SK-N-SH (cell line): Measurements from ENCODE around the gene THSD7B. TPM values are rescaled to one million over a fixed set of nuclear protein-coding genes. Genes with fewer than 3 reads are reported as not detected.

Source experiments
- CTCF ChIA-PET: fragments of 300-600, 350-600 bp; formaldehyde crosslinking; extraction: SDS; loops from one replicate; lab custom pipeline; 2021; lab: Yijun Ruan, JAX
- POLR2A ChIA-PET: fragments of 350-600 bp; sonication (Branson Sonifier 250); formaldehyde crosslinking; extraction: SDS; loops from one replicate; lab custom pipeline; 2020; ENCODE audit warnings: antibody characterized with exemption, inconsistent platforms; lab: Yijun Ruan, JAX
- DNase-seq: peaks from one replicate; pipeline ENCODE4 v3.0.0; 2012
- H2AFZ ChIP-seq: fragments of 200-600 bp; sonication (generic); 2 replicates; pipeline ENCODE4 v1.8.1; 2016; ENCODE audit warnings: antibody characterized with exemption, mild to moderate bottlenecking, low read depth
- H3F3A ChIP-seq: fragments of 200-600 bp; sonication (generic); replicated peaks from 2 replicates; pipeline ENCODE3; 2016; ENCODE audit warnings: antibody characterized with exemption, mild to moderate bottlenecking; ENCODE audit not compliant: insufficient read depth
- H3K27ac ChIP-seq, 2 experiments: fragments of 200-500 bp in 1 of 2; fragments of 200-600 bp in 1 of 2; sonication (Bioruptor generic) in 1 of 2; sonication (generic), shearing (Covaris generic) in 1 of 2; 2 replicates each; pipeline versions ENCODE4 v1.5.1 to v1.6.1; 2014 to 2016; ENCODE audit warnings: low read depth in 2 of 2, inconsistent platforms in 1 of 2, low read length in 1 of 2, mild to moderate bottlenecking in 1 of 2, mixed read lengths in 1 of 2
- H3K27me3 ChIP-seq: fragments of 200-600 bp; sonication (generic), shearing (Covaris generic); 2 replicates; pipeline ENCODE4 v1.6.1; 2016; ENCODE audit warnings: mixed run types; ENCODE audit not compliant: insufficient read depth
- H3K36me3 ChIP-seq, 2 experiments: fragments of 200-500 bp in 1 of 2; fragments of 200-600 bp in 1 of 2; sonication (Bioruptor generic) in 1 of 2; sonication (generic) in 1 of 2; replicated peaks in 1 of 2; 2 replicates each; pipeline versions ENCODE3 to v1.5.1; 2014 to 2016; ENCODE audit warnings: low read length in 1 of 2, mild to moderate bottlenecking in 1 of 2; ENCODE audit not compliant: insufficient read depth in 2 of 2, control insufficient read depth in 1 of 2
- H3K4me1 ChIP-seq, 2 experiments: fragments of 200-500 bp in 1 of 2; fragments of 200-600 bp in 1 of 2; sonication (Bioruptor generic) in 1 of 2; sonication (generic), shearing (Covaris generic) in 1 of 2; 2 replicates each; pipeline versions ENCODE4 v1.5.1 to v1.6.1; 2014 to 2016; ENCODE audit warnings: low read depth in 1 of 2, low read length in 1 of 2, mixed run types in 1 of 2; ENCODE audit not compliant: insufficient read depth in 2 of 2, control insufficient read depth in 1 of 2
- H3K4me2 ChIP-seq: fragments of 200-600 bp; sonication (generic), shearing (Covaris generic); 2 replicates; pipeline ENCODE4 v1.6.1; 2017; ENCODE audit warnings: mixed run types
- H3K4me3 ChIP-seq, 2 experiments: fragments of 200-500 bp in 1 of 2; fragments of 200-600 bp in 1 of 2; sonication (Bioruptor generic) in 1 of 2; sonication (generic), shearing (Covaris generic) in 1 of 2; 2 replicates each; pipeline versions ENCODE4 v1.5.1 to v1.8.1; 2014 to 2016; ENCODE audit warnings: low read depth in 2 of 2, inconsistent platforms in 1 of 2, low read length in 1 of 2, mild to moderate bottlenecking in 1 of 2, mixed read lengths in 1 of 2, moderate library complexity in 1 of 2
- H3K79me2 ChIP-seq: fragments of 200-600 bp; sonication (generic); 2 replicates; pipeline ENCODE4 v1.8.1; 2017; ENCODE audit warnings: mild to moderate bottlenecking; ENCODE audit not compliant: insufficient read depth
- H3K9ac ChIP-seq: fragments of 200-600 bp; sonication (generic); 2 replicates; pipeline ENCODE4 v1.6.1; 2017; ENCODE audit warnings: mixed run types
- H3K9me2 ChIP-seq: fragments of 200-600 bp; sonication (generic); 2 replicates; pipeline ENCODE4 v1.6.1; 2017; ENCODE audit warnings: mixed run types
- H3K9me3 ChIP-seq: fragments of 200-600 bp; sonication (generic); 2 replicates; pipeline ENCODE4 v1.6.1; 2017; ENCODE audit warnings: mixed run types, mild to moderate bottlenecking, moderate library complexity
- H4K20me1 ChIP-seq: fragments of 200-600 bp; sonication (generic); 2 replicates; pipeline ENCODE4 v1.6.1; 2017; ENCODE audit warnings: mild to moderate bottlenecking, mixed run types; ENCODE audit not compliant: insufficient read depth
- CHD2 ChIP-seq: fragments of 150-350 bp; IDR thresholded peaks from 2 replicates; pipeline ENCODE4 v1.6.1; 2018; ENCODE audit warnings: low read length; ENCODE audit not compliant: partially characterized antibody
- FOSL2 ChIP-seq: IDR thresholded peaks from 2 replicates; pipeline ENCODE4 v1.4.0; 2012; ENCODE audit warnings: low read depth, mild to moderate bottlenecking, moderate library complexity, borderline replicate concordance
- FOXM1 ChIP-seq: IDR thresholded peaks from 2 replicates; pipeline ENCODE4 v1.4.0; 2012; ENCODE audit warnings: low read depth, mild to moderate bottlenecking
- MEF2A ChIP-seq: IDR thresholded peaks from 2 replicates; pipeline ENCODE4 v1.4.0; 2012; ENCODE audit warnings: low read depth, borderline replicate concordance
- MXI1 ChIP-seq: IDR thresholded peaks from 2 replicates; pipeline ENCODE4 v1.6.1; 2012; ENCODE audit warnings: mild to moderate bottlenecking, low read depth, low read length, improper control_type of control experiment
- NFIC ChIP-seq: IDR thresholded peaks from 2 replicates; pipeline ENCODE4 v1.4.0; 2012; ENCODE audit warnings: borderline replicate concordance
- NRF1 ChIP-seq: IDR thresholded peaks from 2 replicates; pipeline ENCODE4 v1.6.1; 2012; ENCODE audit warnings: low read depth, mild to moderate bottlenecking, low read length
- RAD21 ChIP-seq: IDR thresholded peaks from 2 replicates; pipeline ENCODE4 v1.6.1; 2012; ENCODE audit warnings: mild to moderate bottlenecking, low read length
- RCOR1 ChIP-seq: fragments of 150-350 bp; IDR thresholded peaks from 2 replicates; pipeline ENCODE4 v1.6.1; 2017; ENCODE audit warnings: antibody characterized with exemption, low read length
- SIN3A ChIP-seq: IDR thresholded peaks from 2 replicates; pipeline ENCODE4 v1.6.1; 2012; ENCODE audit warnings: low read depth, mild to moderate bottlenecking, low read length, moderate library complexity, borderline replicate concordance
- YY1 ChIP-seq: IDR thresholded peaks from 2 replicates; pipeline ENCODE4 v1.4.0; 2012; ENCODE audit warnings: low read depth, mild to moderate bottlenecking
- WGBS: methylation state at CpG from one replicate; pipeline ENCODE4 v1.1.6; 2017; ENCODE audit warnings: low lambda C conversion rate; 5-methylcytosine and 5-hydroxymethylcytosine counted together
- polyA plus RNA-seq, 3 experiments: library from polyadenylated mRNA; depleted of rRNA; stranded (reverse); fragments of >200 nt; gene quantifications; 2 replicates each; pipeline ENCODE4 v1.2.3, GENCODE V29; 2012
- TF ChIP-seq, protein P1 (sequence below): fragments of 150-350 bp; IDR thresholded peaks from 2 replicates; pipeline ENCODE4 v1.6.1; 2016; ENCODE audit warnings: mild to moderate bottlenecking, low read depth, low read length
- TF ChIP-seq, protein P2 (sequence below): fragments of 200-600 bp; sonication (generic); IDR thresholded peaks from 2 replicates; pipeline ENCODE4 v1.6.1; 2017; ENCODE audit warnings: antibody characterized with exemption, mild to moderate bottlenecking, moderate library complexity
- TF ChIP-seq, protein P3 (sequence below): fragments of 150-350 bp; IDR thresholded peaks from 2 replicates; pipeline ENCODE4 v1.6.1; 2017; ENCODE audit warnings: antibody characterized with exemption, low read length, low read depth, borderline replicate concordance
- TF ChIP-seq, protein P4 (sequence below): IDR thresholded peaks from 2 replicates; pipeline ENCODE4 v1.4.0; 2012; ENCODE audit warnings: low read depth
- TF ChIP-seq, protein P5 (sequence below): IDR thresholded peaks from 2 replicates; pipeline ENCODE4 v1.4.0; 2012; ENCODE audit warnings: low read depth, borderline replicate concordance

The THSD7B gene
- polyA plus RNA-seq, 1 of the 3 experiments (the other 2 are of a cell fraction) = not detected

DNA sequence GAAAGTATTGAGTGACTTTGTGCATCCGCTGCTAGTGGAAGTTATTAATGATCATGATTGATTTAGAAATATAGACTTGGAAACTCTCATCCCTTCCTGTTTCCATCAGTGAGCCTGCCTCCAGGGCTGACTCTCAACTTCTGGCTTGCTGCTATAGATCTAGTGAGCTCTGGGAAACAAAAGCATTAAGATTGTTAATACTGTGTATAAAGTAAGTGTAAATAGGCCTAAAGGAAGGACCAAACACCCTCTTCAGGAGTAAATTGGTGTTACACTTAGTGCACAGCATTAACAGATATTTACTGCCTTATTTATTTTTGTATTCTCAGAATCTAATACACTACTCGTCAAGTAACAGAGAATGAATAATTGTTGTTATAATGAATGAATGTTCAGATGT is 285.6 kb downstream of the THSD7B start:
- TF ChIP-seq RAD21 (peak; percentile 55), MXI1 (no peak), NFIC (no peak)
- TF ChIP-seq, protein P1, sequence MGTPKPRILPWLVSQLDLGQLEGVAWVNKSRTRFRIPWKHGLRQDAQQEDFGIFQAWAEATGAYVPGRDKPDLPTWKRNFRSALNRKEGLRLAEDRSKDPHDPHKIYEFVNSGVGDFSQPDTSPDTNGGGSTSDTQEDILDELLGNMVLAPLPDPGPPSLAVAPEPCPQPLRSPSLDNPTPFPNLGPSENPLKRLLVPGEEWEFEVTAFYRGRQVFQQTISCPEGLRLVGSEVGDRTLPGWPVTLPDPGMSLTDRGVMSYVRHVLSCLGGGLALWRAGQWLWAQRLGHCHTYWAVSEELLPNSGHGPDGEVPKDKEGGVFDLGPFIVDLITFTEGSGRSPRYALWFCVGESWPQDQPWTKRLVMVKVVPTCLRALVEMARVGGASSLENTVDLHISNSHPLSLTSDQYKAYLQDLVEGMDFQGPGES = no peak
- TF ChIP-seq, protein P2, sequence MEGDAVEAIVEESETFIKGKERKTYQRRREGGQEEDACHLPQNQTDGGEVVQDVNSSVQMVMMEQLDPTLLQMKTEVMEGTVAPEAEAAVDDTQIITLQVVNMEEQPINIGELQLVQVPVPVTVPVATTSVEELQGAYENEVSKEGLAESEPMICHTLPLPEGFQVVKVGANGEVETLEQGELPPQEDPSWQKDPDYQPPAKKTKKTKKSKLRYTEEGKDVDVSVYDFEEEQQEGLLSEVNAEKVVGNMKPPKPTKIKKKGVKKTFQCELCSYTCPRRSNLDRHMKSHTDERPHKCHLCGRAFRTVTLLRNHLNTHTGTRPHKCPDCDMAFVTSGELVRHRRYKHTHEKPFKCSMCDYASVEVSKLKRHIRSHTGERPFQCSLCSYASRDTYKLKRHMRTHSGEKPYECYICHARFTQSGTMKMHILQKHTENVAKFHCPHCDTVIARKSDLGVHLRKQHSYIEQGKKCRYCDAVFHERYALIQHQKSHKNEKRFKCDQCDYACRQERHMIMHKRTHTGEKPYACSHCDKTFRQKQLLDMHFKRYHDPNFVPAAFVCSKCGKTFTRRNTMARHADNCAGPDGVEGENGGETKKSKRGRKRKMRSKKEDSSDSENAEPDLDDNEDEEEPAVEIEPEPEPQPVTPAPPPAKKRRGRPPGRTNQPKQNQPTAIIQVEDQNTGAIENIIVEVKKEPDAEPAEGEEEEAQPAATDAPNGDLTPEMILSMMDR = peak; percentile 23; the same call in 1 of the 2 replicates
- TF ChIP-seq, all 33 proteins: peak for 2
- H3K4me1 ChIP-seq = no peaks in the 10 kb centered on the region
- H3K36me3 ChIP-seq = no peaks in the 10 kb centered on the region
- POLR2A ChIA-PET = no interaction called here
- no peak overlapping the region for H3K9ac ChIP-seq
- DNase-seq = peak; percentile 7
- H3K79me2 ChIP-seq = no peaks in the 10 kb centered on the region
- WGBS = 58% methylated on average over 2 of the region's 2 CpGs
- no peak overlapping the region for H2AFZ ChIP-seq
- CTCF ChIA-PET = interaction anchor here (0.6 to 1.3 kb wide), 9 partner anchors 11 to 118 kb away, joined by 3 to 4 read pairs (median 3); no protein-coding TSS in a partner anchor
- no peak overlapping the region for H3K4me2 ChIP-seq
- H3K4me3 ChIP-seq = no peak overlapping the region
- H4K20me1 ChIP-seq = no peaks in the 10 kb centered on the region
- no peaks in the 10 kb centered on the region for H3K9me2 ChIP-seq
- no peaks in the 10 kb centered on the region for H3K9me3 ChIP-seq
- no peak overlapping the region for H3K27ac ChIP-seq
- no peaks in the 10 kb centered on the region for H3K27me3 ChIP-seq
- H3F3A ChIP-seq = no peaks in the 10 kb centered on the region

DNA sequence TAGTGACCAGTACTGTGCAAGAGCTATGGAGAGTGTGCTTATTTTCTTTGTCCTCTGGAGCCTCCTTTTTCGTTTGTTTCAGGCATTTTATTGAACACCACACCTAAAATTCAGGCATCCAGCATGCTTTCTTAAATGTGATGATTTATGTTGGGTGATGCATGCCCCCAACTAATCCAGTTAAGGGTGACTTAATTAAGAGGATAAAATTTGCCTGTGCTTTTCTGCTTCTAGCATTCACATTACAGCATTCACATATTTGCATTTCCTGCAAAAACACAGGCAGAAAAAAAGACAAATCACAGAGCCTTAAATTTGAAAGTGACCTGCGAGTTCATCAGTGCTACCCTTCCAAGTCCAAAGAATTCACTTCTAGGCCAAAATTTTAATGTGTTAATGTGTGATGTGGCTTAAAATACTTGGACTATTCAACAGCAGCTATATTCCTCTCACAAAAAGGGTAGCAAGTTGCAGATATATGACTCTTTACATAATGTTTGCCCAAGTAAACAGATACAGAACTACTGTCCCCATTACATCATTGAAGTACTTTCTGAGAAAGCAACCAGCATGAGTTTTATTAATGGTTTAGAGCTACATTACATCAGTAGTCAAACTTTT is 286.5 kb downstream of the THSD7B start:
- 14% methylated on average over 2 of the region's 2 CpGs for WGBS
- Histone ChIP-seq H2AFZ (no peak overlapping the region), H3K4me1 (no peaks in the 10 kb centered on the region), H3K36me3 (no peaks in the 10 kb centered on the region), H3K9me2 (no peaks in the 10 kb centered on the region), H4K20me1 (no peaks in the 10 kb centered on the region), H3K9ac (no peak overlapping the region), H3K4me2 (no peak overlapping the region), H3K4me3 (no peak overlapping the region), H3K27me3 (no peaks in the 10 kb centered on the region), H3K9me3 (no peaks in the 10 kb centered on the region), H3F3A (no peaks in the 10 kb centered on the region), H3K79me2 (no peaks in the 10 kb centered on the region), H3K27ac (no peak overlapping the region)
- DNase-seq = no peak
- POLR2A ChIA-PET = no interaction called here
- TF ChIP-seq, protein P3, sequence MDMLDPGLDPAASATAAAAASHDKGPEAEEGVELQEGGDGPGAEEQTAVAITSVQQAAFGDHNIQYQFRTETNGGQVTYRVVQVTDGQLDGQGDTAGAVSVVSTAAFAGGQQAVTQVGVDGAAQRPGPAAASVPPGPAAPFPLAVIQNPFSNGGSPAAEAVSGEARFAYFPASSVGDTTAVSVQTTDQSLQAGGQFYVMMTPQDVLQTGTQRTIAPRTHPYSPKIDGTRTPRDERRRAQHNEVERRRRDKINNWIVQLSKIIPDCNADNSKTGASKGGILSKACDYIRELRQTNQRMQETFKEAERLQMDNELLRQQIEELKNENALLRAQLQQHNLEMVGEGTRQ = no peak
- TF ChIP-seq FOSL2 = no peak
- TF ChIP-seq NRF1 = no peak
- TF ChIP-seq, protein P4, sequence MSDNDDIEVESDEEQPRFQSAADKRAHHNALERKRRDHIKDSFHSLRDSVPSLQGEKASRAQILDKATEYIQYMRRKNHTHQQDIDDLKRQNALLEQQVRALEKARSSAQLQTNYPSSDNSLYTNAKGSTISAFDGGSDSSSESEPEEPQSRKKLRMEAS = no peak
- no peak for TF ChIP-seq RCOR1
- TF ChIP-seq RAD21 = no peak
- TF ChIP-seq, protein P2 = no peak
- TF ChIP-seq, protein P5, sequence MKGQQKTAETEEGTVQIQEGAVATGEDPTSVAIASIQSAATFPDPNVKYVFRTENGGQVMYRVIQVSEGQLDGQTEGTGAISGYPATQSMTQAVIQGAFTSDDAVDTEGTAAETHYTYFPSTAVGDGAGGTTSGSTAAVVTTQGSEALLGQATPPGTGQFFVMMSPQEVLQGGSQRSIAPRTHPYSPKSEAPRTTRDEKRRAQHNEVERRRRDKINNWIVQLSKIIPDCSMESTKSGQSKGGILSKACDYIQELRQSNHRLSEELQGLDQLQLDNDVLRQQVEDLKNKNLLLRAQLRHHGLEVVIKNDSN = no peak
- TF ChIP-seq CHD2 = no peak
- no peak for TF ChIP-seq MEF2A
- no peak for TF ChIP-seq SIN3A
- TF ChIP-seq NFIC = no peak
- TF ChIP-seq YY1 = no peak
- TF ChIP-seq FOXM1 = no peak
- CTCF ChIA-PET = interaction anchor here (0.7 to 1.0 kb wide), 3 partner anchors 17 to 121 kb away, joined by 3 to 4 read pairs (median 4); no protein-coding TSS in a partner anchor
